ENCODE results near the gene STX17. TPM values are rescaled to one million over a fixed set of nuclear protein-coding genes. Genes with fewer than 3 reads are reported as not detected.

The STX17 gene
- total RNA-seq, 1 experiment from 2014 or later, result 11.5 TPM

- Histone ChIP-seq H3K4me1 (ENCODE audit: control insufficient read depth, insufficient read depth, low read length) (no peaks in the 10 kb centered on the region), H3K27ac (ENCODE audit: low read length) (no peak overlapping the region), H3K27me3 (ENCODE audit: control insufficient read depth, insufficient read depth, low read length) (no peaks in the 10 kb centered on the region), H3K36me3 (ENCODE audit: control insufficient read depth, insufficient read depth, low read length) (no peaks in the 10 kb centered on the region; the same call in 1 of the 2 replicates), H3K4me3 (ENCODE audit: low read depth in 2 of 2, low read length in 2 of 2) (no peak overlapping the region), H3K9me3 (ENCODE audit: control insufficient read depth, insufficient read depth, low read depth, low read length) (no peaks in the 10 kb centered on the region)
- no TSS peak for BruUV-seq (replicated peaks)
- TF ChIP-seq SIN3A (IDR thresholded peaks at IDR 0.05; ENCODE audit: borderline replicate concordance, insufficient read depth, low read depth, low read length) (no peak), POLR2AphosphoS5 (IDR thresholded peaks at IDR 0.05; ENCODE audit: low read depth, low read length) (no peak), TCF7L2 (IDR thresholded peaks at IDR 0.05; ENCODE audit: low read depth, low read length) (no peak), CTCF (IDR thresholded peaks at IDR 0.05) (no peak), REST (IDR thresholded peaks at IDR 0.05; ENCODE audit: insufficient read depth in 1 of 2, low read depth in 2 of 2, low read length in 1 of 2) (no peak)
- no peak for ATAC-seq
- POLR2A ChIA-PET, result no interaction called here
- no peak for DNase-seq (ENCODE audit: low read depth, low spot score)
- in situ Hi-C loops (cut with HindIII; ENCODE audit: low pct_unique_long_range_greater_than_20kb, low sequenced_read_pairs) (no loop called here), intact Hi-C loops (cut with micrococcal nuclease; ENCODE audit: unreplicated experiment) (no loop called here)
- CTCF ChIA-PET, result no interaction called here
These were observed 10.2 kb downstream of the STX17 start for GRCh38 chr9:99916650-99917049.

GRCh38 chr9:99918134-99918533 is 11.7 kb downstream of the STX17 start:
- no peaks in the 10 kb centered on the region for H3K9me3 ChIP-seq (ENCODE audit: control insufficient read depth, insufficient read depth, low read depth, low read length)
- ATAC-seq, result no peak
- no peaks in the 10 kb centered on the region for H3K4me1 ChIP-seq (ENCODE audit: control insufficient read depth, insufficient read depth, low read length)
- TF ChIP-seq POLR2AphosphoS5 (IDR thresholded peaks at IDR 0.05; ENCODE audit: low read depth, low read length), result no peak
- TF ChIP-seq TCF7L2 (IDR thresholded peaks at IDR 0.05; ENCODE audit: low read depth, low read length), result no peak
- TF ChIP-seq SIN3A (IDR thresholded peaks at IDR 0.05; ENCODE audit: borderline replicate concordance, insufficient read depth, low read depth, low read length), result no peak
- TF ChIP-seq CTCF (IDR thresholded peaks at IDR 0.05), result no peak
- no peak for TF ChIP-seq REST (IDR thresholded peaks at IDR 0.05; ENCODE audit: insufficient read depth in 1 of 2, low read depth in 2 of 2, low read length in 1 of 2)
- no peak overlapping the region for H3K27ac ChIP-seq (ENCODE audit: low read length)
- POLR2A ChIA-PET, result no interaction called here
- no peak overlapping the region for H3K4me3 ChIP-seq (ENCODE audit: low read depth in 2 of 2, low read length in 2 of 2)
- no TSS peak for BruUV-seq (replicated peaks)
- no peaks in the 10 kb centered on the region; the same call in 1 of the 2 replicates for H3K36me3 ChIP-seq (ENCODE audit: control insufficient read depth, insufficient read depth, low read length)
- DNase-seq (ENCODE audit: low read depth, low spot score), result no peak
- in situ Hi-C loops (cut with HindIII; ENCODE audit: low pct_unique_long_range_greater_than_20kb, low sequenced_read_pairs) (no loop called here), intact Hi-C loops (cut with micrococcal nuclease; ENCODE audit: unreplicated experiment) (no loop called here)
- no peaks in the 10 kb centered on the region for H3K27me3 ChIP-seq (ENCODE audit: control insufficient read depth, insufficient read depth, low read length)
- CTCF ChIA-PET, result no interaction called here
